IPS-18c (cell line): Measurements from ENCODE around the gene LSAMP.

Source experiments
- H3K4me3 ChIP-seq: 2 replicates; pipeline ENCODE4 v1.7.0; 2013; ENCODE audit warnings: low read depth, mild to moderate bottlenecking, low read length, moderate library complexity; ENCODE audit not compliant: insufficient read depth
- H3K9me3 ChIP-seq: one replicate; pipeline ENCODE4 v1.6.1; 2013; ENCODE audit warnings: mild to moderate bottlenecking, low read length, moderate library complexity; ENCODE audit not compliant: control insufficient read depth, insufficient read depth

LSAMP gene

DNA sequence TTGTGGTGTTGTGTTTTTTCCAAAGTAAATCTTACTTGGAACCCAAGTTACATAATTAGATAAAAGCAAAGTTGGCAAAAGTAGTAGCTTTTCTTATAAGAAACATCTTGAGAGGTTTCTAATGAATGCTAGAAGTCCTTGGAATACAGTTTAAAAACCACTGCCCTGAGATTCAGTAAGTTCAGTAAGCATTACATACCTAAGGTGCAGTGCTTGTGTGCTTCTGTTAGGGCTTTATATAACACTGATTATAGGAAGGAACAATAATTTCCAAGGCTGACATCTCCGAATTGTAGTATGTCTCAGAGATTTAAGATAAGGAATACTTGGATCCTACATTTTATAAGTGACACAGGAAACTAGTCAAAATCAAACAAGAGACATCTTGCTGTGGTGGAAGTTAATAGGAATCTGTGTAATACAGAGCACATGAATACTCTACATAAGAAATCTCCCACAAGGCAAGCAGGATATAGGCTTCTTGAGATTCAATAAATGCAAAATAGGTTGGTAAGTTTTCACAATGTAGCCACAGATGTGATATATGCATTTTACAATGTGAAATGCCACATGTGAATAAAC lies 268.2 kb downstream of the LSAMP start:
- H3K4me3 ChIP-seq = no peak overlapping the region
- H3K9me3 ChIP-seq = no peaks in the 10 kb centered on the region

DNA sequence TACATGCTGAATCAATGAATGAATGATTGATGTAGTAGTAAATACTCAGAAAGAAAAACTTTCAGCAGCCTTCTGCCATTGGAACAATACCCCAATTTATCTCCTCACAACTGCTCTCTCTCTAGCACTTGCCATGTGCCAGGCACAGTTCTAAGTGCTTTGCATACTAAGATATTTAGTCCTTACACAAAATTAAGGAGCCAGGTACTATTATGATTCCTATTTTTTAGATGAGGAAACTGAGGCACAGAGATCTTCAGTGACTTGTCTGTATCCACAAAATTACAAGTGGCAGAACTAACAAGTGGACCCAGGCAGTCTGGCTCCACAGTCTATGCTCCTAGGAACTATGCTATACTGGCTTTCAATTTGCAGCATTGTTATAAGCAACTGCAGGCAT lies 279.2 kb downstream of the LSAMP start:
- Histone ChIP-seq H3K9me3 (no peaks in the 10 kb centered on the region), H3K4me3 (no peak overlapping the region)

DNA sequence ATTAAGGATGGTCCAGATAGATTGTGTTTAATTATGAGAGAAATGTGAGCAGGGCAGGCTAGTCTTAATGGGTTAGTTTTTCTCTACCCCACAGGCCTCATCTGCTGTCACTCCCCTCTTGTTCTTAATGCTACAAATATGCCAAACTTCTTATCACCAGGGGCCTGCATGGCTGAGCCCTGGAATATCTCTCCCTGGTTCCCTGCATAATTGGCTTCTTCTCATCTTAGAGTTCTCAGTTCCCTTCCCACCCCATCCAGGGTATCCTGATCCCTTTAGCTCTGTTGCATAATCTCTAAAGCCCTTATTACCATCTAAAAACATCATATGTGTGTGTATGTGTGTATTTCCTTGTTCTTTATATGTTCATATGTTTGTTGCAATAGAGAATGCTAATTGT lies 279.6 kb downstream of the LSAMP start:
- Histone ChIP-seq H3K9me3 (no peaks in the 10 kb centered on the region), H3K4me3 (no peak overlapping the region)

DNA sequence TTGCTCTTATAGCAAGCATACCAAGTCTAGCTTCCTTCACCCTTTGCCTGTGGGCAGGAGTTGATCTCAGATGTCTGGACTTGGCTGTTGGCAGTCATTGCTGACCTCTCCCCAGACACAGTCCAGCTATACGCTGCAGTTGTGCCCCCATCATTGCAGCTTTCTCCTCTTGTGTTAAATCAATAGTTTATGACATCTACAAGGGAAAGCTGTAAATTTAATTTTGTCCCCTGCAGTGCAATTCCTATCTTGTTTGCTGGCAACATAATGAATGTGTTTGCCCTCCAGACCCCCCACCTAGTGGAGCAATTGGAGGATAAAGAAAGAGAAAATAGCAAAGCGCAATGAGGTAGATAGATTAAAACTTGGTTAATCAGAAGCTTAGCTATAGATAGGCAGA lies 280.2 kb downstream of the LSAMP start:
- Histone ChIP-seq H3K4me3 (no peak overlapping the region), H3K9me3 (no peaks in the 10 kb centered on the region)

DNA sequence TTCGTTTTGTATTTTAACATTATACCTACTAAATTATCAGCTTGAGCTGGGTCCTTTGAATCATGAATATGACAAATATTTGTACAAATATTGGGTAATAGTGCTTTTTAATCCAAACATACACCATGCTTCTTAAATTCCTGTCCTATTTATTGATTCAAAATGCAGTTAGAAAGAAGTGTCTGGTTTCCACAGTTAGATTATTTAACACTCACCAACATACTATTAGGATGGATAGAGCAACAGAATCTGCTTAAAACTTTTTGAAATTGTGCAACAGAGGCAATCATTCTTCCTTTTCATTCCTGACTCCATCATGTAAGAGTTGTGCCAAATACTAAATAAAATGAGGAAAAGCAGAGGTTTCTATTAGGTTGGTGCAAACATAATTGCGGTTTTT lies 281.2 kb downstream of the LSAMP start:
- Histone ChIP-seq H3K4me3 (no peak overlapping the region), H3K9me3 (no peaks in the 10 kb centered on the region)

DNA sequence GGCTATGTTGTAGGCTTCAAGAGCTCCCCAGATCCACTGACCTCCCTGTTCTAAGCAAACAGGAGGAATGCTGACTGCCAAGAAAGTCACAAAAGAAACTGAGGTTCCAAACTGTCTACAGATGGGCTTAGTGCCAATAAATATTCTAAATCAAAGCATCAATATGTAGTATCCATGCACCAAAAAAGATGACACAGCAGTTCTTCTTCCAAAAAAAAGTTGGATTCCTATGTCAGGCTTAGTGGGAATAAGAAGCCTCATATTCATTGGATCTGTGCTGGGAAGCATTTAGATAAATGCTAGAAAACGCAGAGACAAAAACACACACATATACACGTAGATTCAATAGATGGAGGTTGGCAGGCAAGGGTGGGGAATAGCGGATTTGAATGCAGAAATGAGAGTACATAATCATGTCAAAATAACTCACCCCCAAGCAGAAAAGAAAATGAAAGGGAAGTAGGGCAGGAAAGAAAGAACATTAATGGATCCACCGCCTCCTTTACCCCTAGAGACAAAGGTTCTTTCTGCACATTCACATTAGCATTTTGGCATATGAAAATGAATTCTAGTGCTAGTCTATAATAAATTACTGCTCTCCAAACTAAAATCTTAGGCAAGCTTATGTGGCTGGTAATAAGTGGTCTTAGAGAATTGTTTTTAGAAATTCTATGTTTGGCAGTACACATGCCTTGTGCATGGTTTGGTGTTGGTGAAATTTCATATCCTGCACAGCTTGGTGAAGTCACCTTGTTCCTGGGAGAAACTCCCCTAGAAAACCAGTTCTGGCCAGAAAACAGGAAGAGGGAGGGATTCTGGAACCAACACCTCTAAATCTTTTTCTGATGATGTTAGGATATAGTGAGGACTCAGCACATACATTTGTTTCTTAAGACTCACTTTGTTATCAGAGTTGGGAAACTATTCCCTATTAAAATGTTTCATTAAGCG lies 283.4 kb downstream of the LSAMP start:
- no peak overlapping the region for H3K4me3 ChIP-seq

DNA sequence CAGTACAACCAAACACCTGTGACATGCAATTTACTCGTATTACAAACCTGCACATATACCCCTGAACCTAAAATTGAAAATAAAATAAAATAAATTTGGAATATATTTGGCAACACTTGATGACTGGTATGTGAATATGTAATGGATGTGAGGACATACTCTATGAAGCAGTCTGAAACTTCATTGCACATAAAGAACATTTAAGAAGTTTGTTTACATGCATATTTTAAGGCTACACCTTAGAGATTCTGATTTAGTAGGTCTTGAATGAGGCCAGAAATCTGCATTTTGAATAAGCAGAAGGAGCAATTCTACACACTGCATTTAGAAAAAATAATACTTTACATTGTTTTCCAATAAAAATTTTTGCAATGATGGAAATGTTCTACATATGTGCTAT lies 284.7 kb downstream of the LSAMP start:
- no peaks in the 10 kb centered on the region for H3K9me3 ChIP-seq
- H3K4me3 ChIP-seq = no peak overlapping the region

More for the DNA sequence above, 283.4 kb downstream of the LSAMP start:
- H3K9me3 ChIP-seq = no peaks in the 10 kb centered on the region

DNA sequence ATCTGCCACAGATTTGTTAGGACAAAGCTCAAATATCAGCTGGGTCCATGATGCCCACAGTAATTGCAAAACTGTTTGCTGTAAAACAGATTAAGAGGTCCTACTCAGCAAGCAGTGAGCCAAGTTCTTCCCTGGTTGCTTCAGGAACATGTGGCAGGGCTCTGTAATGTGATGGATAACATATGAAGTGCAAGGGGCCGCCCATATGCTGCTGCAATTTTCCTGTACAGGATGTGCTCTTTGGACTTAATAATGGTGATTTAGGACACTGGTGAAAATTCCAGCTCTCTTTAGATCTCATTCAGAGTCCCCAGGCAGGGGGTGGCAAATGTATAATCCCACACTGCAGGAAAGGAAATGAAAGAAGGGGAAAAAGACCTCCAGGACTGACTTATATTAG lies 289.4 kb downstream of the LSAMP start:
- Histone ChIP-seq H3K4me3 (no peak overlapping the region), H3K9me3 (no peaks in the 10 kb centered on the region)

DNA sequence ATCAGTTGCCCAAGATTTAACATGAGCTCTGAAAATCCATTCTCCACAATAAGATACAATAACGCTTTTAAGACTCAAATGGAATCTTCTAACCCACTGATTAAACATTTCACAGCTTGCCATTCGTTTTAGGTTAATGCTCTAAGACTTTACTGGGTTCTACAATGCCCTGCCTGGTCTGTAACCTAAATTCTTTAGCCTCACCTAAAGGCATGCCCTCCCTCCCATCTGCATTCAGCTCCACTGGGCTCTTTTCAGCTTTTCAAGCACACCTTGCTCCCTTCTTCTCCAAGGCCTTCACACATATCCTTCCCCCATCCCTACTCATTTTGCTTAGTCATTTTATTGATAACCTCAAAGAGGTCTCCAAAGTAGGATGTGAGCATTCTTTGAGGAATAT lies 290.9 kb downstream of the LSAMP start:
- H3K9me3 ChIP-seq = no peaks in the 10 kb centered on the region
- H3K4me3 ChIP-seq = no peak overlapping the region

DNA sequence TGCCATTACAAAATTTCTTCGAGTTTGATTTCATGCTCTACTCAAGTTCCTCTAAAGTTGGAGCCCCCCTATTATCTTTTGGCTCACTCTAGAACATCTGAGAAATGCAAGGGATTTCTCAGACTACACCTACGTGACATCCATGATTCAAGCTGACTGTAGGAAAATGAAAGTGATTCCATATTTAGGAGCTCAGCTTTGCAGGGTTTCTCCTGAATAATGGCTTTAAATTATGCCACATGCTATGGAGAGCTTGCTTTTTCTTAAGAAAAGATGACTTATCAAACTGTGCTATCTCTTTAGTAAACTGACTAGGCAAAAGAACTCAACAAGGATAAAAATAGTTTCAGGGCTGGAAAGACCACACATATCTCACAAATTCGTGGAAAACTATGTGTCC lies 292.1 kb downstream of the LSAMP start:
- H3K9me3 ChIP-seq = no peaks in the 10 kb centered on the region
- H3K4me3 ChIP-seq = no peak overlapping the region

DNA sequence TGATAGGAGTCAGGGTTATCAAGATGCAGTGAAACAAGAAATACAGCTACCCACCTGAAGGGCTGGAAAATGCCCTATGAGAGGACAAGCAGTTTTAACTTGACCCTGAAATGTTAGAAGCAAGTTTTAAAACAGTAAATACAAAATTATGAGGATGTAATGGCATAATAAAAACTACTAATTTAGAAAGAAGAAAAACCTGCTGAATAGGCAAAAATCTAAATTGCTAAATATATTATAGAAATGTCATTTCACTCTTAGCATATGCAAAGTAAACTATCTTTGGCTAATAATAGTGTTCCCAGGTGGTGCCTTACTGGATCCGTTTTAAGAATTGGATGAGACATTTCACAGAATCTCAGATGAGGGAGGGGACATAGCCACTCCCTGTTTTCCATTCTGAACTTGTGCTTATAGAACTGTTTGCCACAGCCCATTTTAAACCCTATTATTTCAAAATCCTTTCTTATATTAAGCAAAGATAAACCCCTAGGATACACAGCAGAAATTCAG lies 294.6 kb downstream of the LSAMP start:
- Histone ChIP-seq H3K4me3 (no peak overlapping the region), H3K9me3 (no peaks in the 10 kb centered on the region)

DNA sequence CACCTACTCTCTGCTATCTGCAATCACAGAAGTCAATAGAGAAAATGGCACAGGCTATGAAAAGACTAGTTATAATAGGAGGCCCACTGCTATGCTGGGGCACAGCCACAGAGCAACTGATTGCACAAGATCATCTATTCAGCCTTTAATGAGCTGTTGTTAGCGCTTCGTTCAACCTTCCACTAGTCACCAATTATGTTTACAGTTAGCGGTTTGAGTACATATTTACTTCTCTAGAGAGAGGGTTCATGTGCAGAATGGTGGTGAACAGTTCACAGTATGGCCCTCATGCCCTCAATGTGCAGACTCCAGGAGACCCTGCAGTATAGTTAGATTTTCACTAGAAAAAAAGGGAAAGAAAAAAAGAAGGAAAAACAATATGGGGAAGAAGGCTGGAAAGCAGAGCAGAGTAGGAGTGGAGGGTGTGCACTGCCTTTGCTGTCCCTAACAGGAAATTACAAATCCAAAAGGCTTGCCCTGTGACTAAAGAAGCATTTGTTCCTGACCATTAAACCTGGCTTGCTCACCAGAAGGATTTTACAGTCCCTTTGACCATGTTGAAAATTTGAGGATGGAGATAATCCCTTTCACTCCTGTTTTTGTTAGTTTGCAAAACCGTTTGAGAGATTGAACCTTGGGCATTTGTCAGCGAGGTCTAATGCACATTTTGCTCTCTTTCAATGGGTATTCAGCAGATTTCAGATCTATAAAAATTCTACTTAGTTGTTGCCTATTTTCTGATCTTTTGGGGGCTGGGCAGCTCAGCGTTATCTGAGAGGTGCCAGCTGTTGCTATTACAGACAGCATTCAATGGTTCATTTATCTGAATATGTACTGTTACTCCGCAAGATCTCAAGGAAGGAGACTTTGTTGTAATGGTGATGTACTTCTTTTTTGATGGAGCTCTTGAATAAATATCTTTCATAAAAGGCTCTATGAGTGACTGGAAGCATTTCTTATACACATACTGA lies 296.1 kb downstream of the LSAMP start:
- H3K9me3 ChIP-seq = no peaks in the 10 kb centered on the region
- H3K4me3 ChIP-seq = no peak overlapping the region

DNA sequence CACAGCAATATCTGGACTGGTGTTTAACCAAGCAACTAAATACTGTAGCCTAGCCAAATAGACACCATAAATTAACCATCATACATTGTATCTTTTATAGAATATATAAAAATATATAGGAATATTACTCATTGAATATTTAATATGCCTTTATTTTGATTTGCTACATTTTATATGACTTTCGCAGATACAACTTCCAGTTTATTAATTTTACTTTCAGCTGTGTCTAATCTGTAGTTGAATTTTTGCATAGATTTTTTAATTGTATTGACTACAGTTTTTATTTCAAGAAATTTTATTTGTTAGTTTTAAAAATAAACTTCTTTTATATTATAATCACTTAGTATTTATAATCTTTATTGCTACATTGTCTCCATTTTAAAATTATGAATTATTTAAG lies 299.7 kb downstream of the LSAMP start:
- H3K9me3 ChIP-seq = no peaks in the 10 kb centered on the region
- no peak overlapping the region for H3K4me3 ChIP-seq

DNA sequence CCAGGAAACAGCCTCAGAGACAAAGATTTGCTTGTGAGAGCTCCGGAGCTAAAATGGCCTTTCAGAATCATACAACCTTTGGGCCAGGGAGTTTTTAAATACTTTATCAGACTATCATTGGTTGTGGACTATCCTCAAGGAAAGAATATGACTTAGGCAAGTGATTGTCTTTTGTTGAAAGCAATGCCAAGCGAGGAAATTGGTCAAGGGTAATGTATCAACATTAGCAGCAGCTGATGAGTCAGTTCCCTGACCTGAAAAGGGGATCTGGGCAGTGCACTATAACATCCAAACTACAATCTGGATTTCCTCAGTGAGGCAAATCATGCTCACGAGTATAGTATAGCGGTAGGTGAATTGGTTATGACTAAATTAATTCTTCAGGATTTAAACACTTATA lies 303.6 kb downstream of the LSAMP start:
- H3K9me3 ChIP-seq = no peaks in the 10 kb centered on the region
- no peak overlapping the region for H3K4me3 ChIP-seq

DNA sequence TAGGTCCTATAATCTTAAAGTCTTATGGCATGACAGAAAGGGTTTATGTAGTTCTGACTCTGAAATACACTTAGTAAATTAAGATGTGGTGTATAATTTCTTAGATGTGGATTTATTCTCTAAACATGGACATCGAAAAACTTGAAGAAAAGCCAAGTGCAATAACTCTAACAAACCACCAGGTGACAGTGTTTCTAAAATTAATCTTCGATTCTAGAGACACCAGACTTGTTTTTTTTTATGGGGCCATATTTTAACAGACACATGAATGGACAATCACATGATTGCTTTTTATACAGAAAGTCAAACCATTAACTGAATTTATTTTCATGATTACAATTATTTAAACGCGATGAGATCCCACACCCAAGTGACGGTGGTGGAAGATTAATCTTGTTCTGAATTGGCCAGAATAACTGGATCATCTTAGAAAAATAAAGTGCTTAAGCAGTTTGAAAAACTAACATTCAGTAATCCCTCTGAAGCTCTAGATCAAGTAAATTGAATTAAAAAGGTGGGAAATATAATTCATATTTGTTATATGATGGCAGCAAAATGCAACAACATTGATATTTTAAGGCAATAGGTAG lies 305.1 kb downstream of the LSAMP start:
- no peak overlapping the region for H3K4me3 ChIP-seq
- no peaks in the 10 kb centered on the region for H3K9me3 ChIP-seq

DNA sequence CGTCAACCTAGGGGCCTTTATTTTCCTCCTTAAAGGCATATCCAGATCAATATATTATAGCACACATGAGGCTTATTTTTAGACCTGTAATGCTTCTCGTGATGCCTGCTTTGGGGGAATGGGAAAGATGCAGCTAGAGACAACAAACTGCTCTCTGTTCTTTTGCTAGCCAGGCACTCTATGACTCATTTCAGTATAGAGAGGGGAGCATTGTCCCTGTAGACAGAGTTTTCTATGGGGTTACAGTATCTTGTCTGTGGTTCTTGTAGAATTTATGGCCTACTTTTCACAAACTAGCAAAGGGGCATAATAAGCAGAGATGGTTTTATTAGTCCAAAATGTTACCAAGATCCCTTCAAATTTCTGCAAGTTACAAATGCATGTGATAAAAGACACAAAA lies 305.6 kb downstream of the LSAMP start:
- Histone ChIP-seq H3K9me3 (no peaks in the 10 kb centered on the region), H3K4me3 (no peak overlapping the region)

DNA sequence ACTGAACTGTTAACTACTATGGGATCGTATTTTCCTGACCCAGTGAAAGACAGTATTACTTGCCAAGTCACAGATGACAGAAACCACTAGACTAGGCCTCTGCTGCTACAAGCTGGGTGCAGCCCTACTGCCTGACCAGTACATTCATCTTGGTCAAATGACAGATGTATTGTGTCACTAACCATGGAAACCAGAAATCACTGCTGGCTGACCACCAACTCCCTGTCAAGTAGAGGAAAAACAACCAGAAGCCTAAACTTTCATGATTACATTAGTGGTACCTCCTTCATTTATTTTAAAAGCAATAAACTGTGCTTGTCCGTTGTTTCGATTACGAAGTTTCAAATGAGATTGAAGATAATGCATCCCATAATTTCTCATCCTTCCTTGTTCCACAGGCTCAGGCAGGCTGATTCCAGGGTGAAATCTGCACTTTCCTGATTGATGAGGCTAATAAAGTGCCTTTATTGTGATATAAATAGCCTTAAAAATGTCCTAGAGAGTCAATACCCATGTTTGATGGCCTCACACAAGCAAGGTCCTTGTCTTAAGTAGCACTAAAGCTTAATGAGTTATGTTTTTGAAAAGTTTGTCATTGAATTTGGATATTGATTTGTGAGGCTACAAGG lies 309.7 kb downstream of the LSAMP start:
- no peaks in the 10 kb centered on the region for H3K9me3 ChIP-seq
- no peak overlapping the region for H3K4me3 ChIP-seq
